ENCODE measurements around the gene KLHL3.

DNA sequence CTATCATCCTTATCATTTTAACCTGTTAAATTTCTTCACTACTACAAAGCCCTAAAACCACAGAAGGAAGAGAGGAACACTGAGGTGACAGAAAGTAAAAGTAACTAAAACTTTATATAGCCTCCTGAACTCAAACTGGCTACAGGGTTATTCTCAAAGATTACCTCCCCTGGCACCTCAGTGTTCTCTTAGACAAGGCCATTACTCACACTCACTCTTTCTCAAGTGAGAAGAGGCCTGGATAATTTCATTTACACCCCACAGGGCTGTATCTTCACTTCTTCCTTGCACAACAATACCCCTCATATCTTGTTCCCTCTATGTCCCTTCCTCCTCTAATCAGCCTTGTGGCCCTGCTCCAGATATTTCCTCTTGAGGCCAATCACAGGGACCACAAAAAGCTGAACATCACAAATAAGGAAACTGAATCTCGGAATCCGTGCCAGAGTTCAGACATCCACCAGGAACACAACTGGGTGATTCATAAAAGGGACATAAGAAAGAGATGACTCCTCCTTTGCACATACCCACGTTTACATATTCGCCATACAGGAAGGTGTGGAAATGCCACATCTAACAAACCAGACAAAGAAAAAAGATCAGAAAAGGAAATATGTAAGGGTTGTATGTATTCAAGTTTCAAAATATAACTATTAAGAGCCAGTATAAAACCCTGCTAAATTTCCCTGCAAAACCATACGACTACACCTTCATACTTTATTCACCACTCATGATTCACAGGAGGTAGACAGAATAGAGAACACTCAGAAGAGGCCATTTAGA, 1.7 kb upstream of the KLHL3 start:
- TF ChIP-seq, protein P1, sequence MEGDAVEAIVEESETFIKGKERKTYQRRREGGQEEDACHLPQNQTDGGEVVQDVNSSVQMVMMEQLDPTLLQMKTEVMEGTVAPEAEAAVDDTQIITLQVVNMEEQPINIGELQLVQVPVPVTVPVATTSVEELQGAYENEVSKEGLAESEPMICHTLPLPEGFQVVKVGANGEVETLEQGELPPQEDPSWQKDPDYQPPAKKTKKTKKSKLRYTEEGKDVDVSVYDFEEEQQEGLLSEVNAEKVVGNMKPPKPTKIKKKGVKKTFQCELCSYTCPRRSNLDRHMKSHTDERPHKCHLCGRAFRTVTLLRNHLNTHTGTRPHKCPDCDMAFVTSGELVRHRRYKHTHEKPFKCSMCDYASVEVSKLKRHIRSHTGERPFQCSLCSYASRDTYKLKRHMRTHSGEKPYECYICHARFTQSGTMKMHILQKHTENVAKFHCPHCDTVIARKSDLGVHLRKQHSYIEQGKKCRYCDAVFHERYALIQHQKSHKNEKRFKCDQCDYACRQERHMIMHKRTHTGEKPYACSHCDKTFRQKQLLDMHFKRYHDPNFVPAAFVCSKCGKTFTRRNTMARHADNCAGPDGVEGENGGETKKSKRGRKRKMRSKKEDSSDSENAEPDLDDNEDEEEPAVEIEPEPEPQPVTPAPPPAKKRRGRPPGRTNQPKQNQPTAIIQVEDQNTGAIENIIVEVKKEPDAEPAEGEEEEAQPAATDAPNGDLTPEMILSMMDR (IDR thresholded peaks at IDR 0.05): no peak
- TF ChIP-seq POLR2A (IDR thresholded peaks at IDR 0.05): no peak

Measured in esophagus squamous epithelium (tissue), 4 donors.